Bronchial smooth muscle cell (primary cell): ENCODE data around the gene OMA1. TPM values are rescaled to one million over a fixed set of nuclear protein-coding genes. Genes with fewer than 3 reads are reported as not detected.

ENCODE experiments used
- total RNA-seq: library from RNA; depleted of rRNA; stranded (reverse); fragments of >200 nt; gene quantifications from 2 replicates; pipeline ENCODE4 v1.2.1, GENCODE V29; 2014

OMA1 gene
- total RNA-seq = 35.5 and 40.0 TPM in 2 replicates

DNA sequence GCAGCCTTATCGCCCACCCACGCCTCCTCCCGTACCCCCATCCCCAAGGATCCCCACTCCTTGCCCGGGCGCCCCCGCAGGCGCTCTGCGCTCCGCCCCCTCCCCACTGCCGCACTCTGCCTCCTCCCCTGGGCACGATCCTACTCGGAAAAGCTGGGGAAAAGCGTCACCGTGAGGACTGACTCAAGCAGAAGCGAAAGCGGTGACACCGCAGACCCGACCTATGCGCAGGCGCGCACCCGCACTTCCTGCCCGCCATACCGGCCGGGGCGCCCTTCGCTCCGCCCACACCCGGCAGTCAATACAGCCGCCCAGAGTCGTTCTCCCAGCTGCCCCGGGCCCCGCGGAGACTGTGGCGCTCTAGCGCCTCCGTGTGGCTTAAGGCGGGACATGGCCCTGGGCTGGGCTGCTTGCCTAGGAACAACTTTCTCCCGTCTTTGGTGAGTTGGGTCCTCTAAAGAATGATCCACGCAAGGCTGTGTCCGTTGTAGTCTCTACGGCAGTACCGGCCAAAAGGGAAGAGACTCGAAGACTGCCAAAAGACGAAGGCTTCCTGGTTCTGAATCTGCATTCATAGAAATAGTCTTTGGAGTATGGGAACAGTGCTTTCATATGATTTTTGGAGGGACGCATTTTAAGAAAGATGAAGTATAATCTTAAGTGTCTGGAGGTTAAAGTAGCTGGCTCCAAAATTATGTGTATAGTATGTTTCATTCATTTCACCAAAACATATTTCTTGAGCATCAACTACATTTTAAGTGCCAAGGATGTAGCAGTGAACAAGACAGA is at the start of gene OMA1:
OMA1 (minus strand) TSS at position 207 of the 789 bp plus-strand sequence. CDS start 7,432 bp downstream, outside the sequence.

DNA sequence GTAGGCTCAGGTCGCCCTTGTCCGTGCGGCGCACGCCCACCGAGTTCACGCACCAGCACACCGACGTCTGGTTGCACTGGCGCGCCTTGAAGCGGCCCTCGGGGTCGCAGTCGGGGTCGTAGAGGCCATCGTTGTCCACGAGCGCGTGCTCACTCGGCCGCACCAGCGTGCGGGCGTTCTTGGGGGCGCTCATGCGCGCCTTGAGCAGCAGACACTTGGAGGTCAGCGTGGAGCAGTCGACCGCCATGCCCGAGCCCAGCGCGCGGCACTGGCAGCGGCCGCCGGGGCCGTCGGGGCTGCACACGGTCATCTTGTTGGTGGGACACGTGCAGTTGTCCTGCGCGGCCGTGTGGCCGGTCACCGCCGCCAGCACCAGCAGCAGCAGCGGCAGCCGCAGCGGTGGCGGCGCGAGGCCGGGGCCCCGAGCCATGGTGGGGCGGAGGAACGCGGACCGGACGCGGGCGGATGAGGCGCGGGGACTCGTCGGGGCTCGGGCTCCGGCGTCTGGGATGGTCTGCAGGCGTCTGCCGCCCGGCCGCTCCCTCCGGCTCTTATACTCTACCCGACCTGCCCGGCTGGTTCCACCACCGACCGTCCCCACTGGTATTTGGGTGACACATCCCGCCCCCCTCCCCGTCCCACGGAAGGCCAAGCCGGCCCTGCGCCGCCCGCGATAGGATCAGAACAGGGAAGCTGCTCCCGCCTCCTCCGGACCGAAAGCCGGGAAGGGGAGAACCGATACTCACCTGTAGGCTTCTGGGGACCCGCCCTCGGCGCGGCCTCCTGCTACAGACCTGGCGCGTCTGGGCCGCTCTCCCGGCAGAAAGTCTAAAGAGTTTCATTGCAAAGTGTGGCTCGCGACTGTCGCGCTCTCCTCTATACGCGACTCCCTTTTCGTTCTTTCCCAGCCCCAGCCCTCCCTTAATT is 30.5 kb upstream of the OMA1 start, which contains the start of gene TACSTD2:
TACSTD2 (minus strand) TSS at position 526 of the 927 bp plus-strand sequence; CDS start at position 430, 96 bp downstream.

Other genes with a start within 250 kb of the OMA1 start
- gene TACSTD2, start 30.5 kb upstream of the OMA1 start, total RNA-seq = 0.16 and 0.26 TPM in 2 replicates
- 13.9 and 15.1 TPM in 2 replicates for gene MYSM1, start 153.3 kb upstream of the OMA1 start, total RNA-seq
- 79.1 and 137 TPM in 2 replicates for gene JUN, start 237.3 kb upstream of the OMA1 start, total RNA-seq